HG03159 (cell line): Measurements from ENCODE around the gene FMN1.

Experiments
- ATAC-seq: cut with Tn5 transposase; IDR thresholded peaks from one replicate; pipeline ENCODE4 v1.9.1; 2021; ENCODE audit warnings: mild to moderate bottlenecking, moderate library complexity; ENCODE audit not compliant: unreplicated experiment

Gene FMN1, protein sequence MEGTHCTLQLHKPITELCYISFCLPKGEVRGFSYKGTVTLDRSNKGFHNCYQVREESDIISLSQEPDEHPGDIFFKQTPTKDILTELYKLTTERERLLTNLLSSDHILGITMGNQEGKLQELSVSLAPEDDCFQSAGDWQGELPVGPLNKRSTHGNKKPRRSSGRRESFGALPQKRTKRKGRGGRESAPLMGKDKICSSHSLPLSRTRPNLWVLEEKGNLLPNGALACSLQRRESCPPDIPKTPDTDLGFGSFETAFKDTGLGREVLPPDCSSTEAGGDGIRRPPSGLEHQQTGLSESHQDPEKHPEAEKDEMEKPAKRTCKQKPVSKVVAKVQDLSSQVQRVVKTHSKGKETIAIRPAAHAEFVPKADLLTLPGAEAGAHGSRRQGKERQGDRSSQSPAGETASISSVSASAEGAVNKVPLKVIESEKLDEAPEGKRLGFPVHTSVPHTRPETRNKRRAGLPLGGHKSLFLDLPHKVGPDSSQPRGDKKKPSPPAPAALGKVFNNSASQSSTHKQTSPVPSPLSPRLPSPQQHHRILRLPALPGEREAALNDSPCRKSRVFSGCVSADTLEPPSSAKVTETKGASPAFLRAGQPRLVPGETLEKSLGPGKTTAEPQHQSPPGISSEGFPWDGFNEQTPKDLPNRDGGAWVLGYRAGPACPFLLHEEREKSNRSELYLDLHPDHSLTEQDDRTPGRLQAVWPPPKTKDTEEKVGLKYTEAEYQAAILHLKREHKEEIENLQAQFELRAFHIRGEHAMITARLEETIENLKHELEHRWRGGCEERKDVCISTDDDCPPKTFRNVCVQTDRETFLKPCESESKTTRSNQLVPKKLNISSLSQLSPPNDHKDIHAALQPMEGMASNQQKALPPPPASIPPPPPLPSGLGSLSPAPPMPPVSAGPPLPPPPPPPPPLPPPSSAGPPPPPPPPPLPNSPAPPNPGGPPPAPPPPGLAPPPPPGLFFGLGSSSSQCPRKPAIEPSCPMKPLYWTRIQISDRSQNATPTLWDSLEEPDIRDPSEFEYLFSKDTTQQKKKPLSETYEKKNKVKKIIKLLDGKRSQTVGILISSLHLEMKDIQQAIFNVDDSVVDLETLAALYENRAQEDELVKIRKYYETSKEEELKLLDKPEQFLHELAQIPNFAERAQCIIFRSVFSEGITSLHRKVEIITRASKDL (N-terminal part only)

DNA sequence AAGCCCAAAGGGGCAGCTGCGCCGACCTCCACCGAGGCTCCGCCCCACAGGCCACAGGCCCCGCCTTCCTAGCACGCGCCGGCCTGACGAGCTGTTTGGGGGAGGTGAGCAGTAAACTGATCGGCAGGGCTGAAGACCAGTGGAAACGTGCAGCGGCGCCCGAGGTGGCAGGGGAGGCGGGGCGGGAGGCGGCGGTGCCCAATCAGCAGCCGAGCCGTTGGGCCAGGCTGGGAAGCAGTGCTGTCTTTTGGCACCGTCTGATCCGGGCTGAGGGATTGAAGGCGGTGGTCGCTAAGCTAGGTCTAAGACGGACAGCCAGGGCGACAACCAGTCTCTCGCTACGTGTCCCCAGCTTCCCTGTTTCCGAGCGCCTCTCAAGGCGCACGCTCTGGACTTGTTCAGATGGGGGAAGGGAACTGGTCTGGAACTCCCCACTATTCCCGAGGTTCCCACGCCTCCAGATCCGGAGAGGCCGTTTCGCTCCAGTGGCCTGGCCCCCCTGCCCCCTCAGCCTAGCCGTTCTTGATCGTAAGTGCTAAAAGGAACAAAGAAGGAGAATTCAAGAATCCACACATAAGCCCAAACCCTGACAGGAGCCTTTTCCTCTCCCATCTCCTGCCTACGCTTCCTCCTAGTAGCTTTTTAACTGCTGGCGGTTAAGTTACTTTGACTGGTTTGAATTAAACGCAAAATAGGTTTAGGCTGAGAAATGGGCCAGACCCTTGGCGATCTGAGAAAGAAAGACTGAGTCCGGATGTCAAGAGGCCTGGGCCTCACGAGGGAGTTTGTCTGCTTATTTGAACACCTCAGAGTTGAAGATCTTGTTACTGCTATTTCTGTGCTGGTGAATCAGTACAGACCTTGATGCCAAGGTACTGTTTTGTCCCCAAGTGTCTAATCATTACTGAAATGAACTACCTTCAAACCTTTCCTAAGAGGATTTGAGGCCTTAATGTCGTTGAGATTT lies at the start of gene FMN1:
FMN1 (minus strand) TSS at position 11 of the 967 bp plus-strand sequence. CDS start 39,800 bp downstream, outside the sequence.
- peak; percentile 98 for ATAC-seq

DNA sequence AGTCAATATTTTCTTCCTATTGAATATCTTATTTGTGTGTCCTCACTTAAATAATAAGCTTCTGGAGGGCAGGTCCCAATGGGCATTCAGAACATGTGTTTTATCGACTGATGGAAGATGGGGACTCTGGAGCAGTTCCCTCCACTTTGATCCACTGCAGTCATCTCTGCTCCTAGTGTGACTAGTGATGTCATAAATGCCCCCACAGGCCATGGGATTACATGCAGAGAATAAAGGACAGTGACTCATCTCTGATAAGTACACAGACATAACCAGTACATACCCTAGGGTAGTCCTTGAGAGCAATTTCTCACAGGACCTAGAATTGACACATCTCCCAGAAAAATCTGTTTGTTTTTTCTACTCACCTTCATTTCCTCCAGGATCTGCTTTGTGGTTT lies 49.4 kb upstream of the FMN1 start:
- no peak for ATAC-seq

DNA sequence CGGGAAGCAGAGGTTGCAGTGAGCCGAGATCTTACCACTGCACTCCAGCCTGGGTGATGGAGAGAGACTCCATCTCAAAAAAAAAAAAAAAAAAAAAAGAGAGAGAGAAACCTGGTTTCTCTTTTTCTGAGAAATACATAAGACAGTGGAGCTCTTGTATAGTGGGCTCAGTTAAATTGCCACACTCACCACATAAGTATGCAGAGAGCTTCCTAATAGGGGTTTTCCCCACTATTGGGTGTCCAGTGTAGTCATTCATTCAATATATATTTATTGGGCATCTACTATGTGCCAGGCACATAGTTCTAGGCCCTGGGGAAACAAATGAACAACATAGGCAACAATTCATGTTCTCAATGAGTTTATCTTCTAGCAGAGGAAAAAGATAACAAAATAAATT lies 48.9 kb upstream of the FMN1 start:
- ATAC-seq: no peak

DNA sequence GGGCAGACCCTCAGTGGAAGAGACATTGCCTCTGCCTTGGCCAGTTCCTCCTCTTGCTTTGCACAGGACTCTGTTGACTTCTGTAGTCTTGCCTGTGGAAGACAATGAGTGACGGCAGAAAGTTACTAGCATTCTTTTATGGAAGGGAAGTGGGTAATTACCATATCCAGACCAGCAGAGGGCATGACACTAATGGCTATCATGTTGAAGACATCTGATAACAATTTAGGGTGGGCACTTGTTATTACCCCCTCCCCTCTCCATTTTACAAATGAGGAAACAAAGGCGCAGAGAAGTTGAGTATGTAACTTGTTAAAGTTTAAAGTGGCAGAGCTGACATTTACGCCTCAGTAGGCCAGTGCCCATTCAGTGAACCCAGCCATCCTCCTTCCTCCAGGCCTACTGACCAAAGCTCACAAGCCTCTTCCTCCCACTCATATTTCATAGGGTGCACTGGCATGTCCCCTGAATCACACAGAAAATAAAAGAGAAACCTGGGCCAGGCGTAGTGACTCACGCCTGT lies 48.2 kb upstream of the FMN1 start:
- ATAC-seq: no peak

DNA sequence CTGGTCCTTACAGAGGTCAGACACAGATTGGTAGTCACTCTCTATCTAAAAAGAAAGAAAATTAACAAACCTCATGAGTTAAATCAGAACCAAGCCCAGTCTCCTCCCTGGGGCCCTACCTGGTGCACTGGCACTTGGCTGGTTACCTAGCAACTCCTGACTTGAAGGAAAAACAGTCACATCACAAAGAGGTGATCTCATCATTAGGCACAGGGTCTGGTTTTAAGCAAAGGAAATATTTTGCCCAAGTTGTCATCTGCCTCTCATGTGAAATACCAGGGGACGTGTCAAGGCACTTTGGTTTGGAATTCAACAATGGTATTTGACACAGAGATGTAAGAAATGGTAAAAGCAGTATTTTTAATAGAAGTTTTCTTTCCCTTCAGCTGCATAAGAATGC lies 47.7 kb upstream of the FMN1 start:
- no peak for ATAC-seq

DNA sequence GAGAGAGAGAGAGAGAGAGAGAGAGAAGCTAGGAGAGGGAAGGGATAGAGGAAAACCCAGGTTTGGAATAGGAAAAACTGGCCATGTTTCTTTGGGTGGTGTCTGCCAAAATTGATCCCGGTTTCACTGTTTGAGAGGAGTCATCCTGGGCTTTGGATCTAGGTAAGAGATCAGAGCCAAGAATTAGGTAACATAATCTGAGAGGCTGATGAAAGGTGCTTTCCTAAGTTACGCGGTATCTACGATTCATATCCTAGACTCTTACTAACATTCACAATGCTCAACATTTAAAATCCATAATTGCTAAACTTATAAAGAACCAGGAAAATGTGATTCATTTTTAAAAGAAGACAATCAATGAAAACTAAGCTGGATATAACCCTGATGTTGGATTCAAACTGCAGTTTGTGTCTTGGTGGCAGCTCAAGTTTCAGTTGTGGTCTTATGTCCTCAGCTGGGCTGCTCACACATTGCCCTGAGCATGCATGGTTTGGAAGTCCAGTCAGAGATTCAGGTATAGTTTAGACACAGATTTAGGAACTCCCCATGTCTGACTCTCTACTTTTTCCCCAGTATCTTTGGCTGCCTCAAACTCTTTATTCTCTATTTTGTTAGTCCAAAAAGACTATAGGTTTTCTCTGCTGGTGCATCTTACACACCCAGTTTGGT lies 42.5 kb upstream of the FMN1 start:
- no peak for ATAC-seq

DNA sequence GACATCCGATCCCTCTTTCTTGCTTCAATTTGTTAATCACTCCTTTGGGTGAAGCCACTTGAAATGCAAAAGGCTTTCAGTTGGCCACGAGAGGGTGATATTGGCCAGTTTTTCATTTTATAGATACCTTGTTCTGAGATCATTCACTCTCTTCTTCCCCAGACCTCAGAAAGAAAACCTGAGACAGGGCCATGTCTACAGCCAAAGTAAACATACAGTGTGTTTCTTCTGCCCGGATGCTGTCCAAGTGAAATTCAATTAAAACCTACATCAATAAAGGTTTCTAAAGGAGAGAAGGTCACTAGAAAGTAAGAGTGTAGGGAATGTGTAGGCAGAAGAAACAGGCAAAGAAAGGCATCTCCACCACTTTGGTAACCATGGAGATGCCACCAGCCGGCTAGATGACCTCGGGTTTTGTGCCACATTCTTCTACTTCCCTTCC lies 39.5 kb upstream of the FMN1 start:
- ATAC-seq: no peak

DNA sequence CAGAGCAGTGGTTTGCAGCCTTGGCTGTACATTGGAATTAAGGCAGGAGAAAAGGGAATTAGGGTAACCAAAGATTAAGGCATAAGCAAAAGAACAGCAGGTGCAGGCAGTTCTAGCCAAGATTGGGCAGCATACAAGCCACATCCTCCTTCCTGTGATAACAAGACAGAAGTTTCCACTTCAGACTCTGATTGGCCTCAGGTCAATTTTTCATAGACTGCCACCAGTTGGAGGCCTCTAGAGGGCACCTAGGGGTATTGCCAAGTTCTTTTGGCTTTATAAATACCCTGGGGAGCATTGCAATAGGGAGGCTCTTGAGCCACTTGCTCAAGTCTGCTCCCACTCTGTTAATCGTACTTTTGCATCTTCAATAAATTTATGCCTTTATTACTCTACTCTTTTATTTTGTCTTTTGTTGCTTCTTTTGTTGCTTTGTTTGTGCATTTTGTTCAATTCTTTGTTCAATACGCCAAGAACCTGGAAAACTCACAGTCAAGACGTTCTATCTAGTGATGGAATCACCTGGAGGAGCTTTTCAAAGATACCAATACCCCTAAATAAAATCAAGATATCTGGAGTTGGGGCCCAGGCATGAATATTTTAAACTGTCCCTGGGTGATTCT lies 32.2 kb upstream of the FMN1 start:
- peak; percentile 92 for ATAC-seq

DNA sequence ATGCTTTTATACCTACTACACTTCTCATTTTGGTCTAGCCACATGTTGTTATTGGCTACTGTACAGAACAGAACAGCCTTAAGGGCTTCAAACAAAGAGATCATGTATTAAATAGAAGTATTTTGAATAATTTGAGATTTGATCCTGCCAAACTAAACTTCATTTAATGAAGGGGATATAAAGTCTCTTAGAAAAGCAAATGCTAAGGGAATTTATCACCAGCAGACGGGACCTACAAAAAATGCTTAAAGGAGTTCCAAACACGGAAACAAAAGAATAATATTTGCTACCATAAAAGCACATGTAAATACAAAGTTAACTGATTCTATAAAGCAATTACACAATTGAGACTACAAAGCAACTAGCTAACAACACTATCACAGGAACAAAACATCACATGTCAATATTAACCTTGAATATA lies 23.6 kb upstream of the FMN1 start:
- no peak for ATAC-seq

DNA sequence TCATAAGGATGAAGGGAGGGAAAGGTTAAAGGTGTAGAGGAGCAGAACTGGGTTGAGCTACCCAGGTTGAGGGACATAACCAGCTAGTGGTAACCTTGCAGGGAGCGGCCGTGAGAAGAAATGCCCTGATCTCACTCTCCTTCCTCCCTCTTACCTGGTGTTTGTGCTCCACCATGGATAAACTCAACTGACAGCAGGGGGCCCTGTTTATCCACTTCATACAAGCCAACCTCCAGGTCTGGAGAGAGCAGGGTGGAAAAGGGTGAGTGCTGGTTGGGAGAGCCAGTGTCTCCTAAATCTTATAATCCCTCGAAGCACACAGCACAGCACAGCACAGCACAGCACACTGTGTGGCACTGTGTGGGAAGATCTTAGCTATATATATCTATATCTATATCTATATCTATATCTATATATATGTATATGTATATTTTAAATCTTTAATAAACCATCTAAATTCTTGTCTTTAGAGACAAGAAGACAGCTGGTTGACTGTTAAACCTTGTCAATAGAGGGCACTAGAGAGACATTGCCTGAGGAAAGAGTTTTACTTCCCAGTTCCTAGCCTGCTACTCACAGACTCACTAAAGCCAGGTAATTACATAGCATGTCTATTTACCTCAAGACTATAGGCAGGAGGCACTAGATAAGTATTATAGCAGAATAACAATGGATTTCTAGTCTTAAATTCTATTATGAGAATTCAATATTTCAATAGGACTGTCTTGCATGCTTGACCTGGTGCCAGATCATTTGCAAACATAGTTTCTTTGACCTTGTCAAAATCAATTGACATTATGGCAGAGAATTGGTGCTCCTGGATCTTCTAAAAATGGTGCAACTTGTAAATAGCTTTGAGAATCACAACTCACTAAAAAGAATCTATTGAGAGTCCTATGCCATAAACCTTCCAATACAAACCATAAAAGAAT lies 21.7 kb upstream of the FMN1 start:
- ATAC-seq: no peak

DNA sequence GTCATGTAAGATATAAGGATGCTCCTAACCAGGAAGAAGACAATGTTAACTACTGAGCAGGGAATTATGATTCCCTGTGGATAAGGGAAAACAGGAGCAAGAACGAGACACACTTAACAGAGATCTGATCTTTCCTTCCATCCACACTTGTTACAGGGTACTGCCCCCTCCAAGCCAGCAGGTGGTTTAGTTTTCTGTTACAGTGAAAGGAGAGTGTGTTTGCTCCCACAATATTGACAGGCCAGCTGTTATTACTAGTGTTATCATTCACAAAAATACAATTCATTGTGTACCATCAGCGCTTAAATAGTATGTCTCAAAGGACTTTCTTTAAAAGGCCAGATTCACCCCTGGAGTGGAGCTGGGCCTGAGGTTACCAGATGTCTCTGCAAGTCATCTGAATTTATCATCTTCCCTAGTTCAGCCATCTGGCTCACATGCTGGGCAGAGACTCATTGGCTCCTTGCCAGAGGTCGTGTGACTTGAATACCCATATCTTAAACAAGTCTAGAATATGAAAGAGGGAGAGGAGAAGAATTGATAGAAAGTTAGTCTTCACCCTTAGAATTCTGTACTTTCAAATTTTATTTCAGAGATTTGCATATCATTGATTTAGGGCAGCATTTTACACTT lies 16.8 kb upstream of the FMN1 start:
- ATAC-seq: no peak

DNA sequence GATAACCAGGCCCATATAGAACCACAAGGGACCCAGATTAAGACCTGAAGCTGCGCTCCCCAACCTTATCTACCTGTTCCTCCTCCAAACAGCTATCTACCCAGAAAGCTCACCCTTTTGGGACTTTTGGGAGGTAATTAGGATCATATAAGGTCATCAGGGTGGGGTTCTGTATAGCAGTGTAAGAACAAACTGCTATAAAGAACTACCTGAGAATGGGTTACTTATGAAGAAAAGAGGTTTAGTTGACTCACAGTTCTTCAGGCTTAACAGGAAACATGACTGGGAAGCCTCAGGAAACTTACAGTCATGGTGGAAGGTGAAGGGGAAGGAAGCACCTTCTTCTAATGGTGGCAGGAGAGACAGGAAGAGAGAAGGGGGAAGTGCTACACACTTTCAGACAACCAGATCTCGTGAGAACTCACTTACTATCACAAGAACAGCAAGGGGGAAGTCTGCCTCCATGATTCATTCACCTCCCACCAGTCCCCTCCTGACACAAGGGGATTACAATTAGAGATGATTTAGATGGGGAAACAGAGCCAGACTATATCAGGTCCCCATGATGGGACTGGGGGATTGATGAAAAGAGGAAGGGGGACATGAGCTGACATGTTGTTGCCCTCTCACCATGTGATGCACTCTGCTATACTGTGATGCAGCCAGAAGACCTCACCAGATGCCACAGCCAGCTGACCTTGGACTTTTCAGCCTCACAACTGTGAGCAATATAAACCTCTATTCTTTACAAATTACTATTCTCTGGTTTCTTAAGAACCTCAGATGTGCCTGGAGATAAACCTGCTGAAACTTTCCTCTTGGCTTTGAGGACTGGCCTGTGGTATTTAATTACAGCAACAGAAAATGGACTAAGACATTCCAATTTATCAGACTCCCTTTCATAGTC lies 15.3 kb upstream of the FMN1 start:
- ATAC-seq: no peak

DNA sequence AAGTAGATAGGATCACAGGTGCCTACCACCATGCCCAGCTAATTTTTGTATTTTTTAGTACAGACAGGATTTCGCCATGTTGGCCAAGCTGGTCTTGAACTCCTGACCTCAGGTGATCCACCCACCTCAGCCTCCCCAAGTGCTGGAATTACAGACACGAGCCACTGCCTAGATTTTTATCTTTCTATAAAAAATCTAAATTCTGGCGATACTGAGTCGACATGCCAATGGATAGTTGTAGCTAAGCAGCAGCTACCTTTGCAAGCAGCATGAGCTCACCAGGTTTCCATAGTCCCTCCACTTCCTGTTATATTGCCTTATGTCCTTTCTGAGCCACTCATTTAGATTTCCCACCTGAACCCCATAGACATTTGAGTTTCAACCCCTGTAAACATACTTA lies 13.1 kb upstream of the FMN1 start:
- ATAC-seq: no peak

DNA sequence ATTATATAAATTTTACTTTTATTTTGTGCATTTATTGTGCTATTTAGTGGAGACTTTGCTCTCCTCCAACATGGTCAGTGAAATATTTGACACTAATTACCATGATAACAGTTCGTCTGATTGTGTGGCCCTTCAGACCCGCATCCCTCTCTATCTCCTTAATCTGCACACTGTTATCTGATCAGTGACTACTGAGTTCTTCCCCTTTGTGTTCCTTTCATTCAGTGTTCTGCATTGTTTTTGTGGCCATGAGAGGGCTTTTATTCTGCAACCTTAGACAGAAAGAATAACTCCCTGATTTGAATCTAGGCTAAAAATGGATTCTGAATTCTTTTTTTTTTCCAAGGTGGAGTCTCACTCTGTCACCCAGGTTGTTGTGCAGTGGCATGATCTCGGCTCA lies 11.9 kb upstream of the FMN1 start:
- ATAC-seq: no peak

DNA sequence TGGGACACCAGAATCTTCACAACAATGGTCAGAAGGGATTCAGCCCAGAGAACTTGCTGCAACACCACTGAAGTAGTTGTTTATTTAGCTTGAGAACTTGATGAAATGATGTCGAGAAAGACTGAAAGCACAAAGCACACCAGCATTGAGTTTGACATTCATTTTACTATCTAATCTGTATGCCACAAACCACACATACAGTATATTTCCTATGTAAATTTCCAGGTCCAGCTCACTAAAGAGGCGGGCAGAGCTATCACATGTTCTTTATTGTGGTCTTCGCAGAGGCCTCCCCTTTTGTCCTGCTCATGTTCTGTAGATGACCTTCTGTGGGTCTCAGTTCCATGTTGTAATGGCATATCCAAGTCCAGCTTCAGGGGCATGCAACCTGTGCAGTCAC lies 10.4 kb upstream of the FMN1 start:
- no peak for ATAC-seq

DNA sequence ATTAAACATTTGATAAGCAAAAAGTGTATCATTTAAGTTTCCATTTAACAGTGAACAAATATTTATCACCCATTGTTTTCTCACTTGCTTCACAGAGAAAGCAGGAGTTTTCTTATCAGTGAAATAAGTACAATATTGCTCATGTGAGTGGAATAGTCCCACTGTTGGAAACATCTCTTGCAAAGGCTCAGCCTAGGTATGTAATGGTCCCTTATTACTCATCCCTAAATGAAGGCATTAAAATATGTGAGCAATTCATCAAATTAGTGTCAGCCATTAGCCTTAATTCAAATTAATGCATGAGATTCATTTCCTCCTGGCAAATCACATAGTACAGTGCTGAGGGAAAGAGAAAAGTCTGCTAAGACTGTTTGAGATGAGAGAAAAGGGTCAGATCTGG lies 9.6 kb upstream of the FMN1 start:
- ATAC-seq: no peak
